Hematopoietic multipotent progenitor cell treated with erythropoietin and hydrocortisone succinate and interleukin-3 and kit ligand, for 15 days (in vitro differentiated cells): ENCODE results near the gene PRLH.

ENCODE experiments used
- DNase-seq: peaks from one replicate; pipeline ENCODE4 v3.0.0-alpha.2; 2015; ENCODE audit warnings: low spot score

Gene PRLH

DNA sequence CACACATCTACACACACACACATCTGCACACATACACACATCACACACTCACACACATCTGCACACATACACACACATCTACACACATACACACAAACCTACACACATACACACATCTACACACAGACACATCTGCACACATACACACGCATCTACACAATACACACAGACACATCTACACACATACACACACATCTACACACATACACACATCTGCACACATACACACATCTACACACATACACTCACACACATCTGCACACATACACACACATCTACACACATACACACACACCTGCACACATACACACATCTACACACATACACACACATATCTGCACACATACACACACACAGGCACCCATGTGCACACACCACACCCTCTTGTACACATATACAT is 400 bp upstream of the PRLH start:
- no peak for DNase-seq

- no peak for DNase-seq
These were observed 1.1 kb downstream of the PRLH start for GRCh38 chr2:237567276-237568029.

GRCh38 chr2:237568121-237568660 is 1.8 kb downstream of the PRLH start:
- no peak for DNase-seq

GRCh38 chr2:237569041-237569440 is 2.7 kb downstream of the PRLH start:
- no peak for DNase-seq

GRCh38 chr2:237569896-237570295 is 3.5 kb downstream of the PRLH start:
- no peak for DNase-seq

DNA sequence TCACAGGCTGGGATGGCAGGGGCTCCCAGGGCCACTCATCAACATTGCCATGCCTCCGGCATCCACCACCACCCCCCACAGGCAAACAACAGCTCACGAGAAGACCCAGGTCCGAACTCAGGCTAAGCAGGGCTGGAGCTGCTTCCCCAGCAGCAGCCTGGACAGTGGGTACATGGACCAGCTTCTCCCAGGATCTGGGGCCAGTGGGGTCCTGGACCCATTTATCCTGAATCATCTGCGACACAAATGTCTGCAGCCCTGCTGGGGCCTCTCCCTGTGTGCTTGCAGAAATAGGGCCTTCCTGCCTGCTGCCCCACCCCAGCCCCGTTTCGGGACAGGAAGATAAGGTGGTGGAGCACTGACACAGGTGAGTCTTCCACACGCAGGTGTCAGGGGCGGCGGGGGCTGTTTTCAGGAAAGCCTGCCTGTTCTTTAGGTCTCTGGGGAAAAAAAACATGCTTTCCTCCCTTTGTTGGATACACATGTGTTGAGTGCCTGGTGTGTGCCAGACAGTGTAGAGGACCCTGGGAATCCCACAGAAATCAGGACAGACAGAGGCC is 4.5 kb downstream of the PRLH start:
- DNase-seq = no peak

DNA sequence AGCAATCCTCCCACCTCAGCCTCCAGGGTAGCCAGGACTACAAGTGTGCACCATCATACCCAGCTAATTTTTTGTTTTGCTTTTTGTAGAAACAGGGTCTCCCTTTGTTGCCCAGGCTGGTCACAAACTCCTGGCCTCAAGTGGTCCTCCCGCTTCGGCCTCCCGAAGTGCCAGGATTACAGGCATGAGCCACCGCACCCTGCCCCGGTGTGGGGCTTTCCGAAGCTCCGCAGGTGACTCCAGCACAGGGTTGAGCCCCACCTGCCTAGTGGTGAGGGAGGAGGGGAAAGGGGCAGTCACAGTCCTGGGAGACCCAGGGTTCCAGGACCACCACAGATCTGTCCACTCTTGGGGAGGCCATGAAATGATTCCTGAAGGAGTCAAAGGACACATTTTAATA is 5.2 kb downstream of the PRLH start:
- DNase-seq = no peak

DNA sequence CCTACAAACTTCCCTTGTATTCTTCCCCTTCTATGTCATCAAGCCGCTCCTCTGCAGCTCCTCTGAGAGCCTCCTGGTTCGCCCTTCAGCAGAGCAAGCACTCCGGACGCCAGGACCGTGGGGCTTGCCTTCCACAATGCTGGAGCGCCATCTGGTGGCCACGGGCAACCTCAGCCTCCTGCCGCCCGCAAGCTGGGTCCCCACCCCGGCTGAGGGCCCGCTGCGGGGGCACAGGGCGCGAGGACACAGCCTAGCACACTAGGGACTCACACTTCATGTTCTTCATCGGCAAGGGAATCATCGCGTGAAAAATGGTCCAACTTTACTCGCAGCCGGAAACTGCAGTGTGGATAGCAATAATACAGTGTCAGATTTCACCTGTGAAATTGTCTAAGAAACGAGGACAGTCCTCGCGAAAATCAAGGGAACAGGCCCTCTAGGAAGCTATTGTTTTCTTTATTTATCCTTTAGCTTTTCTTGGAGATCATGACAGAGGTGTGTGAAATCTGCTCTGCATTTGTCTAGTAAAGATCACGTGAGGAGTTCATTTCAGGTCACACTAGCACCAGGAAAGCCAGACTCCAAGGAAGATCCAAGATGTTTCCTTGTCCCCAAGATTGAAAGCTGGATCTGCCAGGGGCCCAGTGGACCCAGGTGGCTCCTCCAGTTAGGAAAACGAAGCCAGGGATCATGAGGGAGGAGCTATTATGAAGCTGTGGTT is 5.8 kb downstream of the PRLH start:
- peak; percentile 73 for DNase-seq

DNA sequence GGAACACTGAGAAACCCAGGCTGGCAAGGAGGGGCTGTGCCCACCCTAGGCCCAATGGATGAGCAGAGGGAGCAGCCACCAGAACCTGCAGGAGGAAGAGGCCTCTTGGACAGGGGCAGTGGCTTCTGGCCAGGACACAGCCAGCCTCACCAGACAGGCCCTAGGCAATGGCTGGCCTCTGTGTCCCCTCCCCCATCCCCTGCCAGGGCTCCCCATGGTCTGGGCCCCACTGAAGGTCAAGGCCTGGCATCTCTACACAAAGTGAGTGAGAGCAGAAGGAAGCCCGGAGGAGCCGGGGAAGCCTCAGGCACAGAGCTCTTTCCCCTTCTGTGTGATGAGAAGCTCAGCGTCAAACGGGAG is 6.3 kb downstream of the PRLH start:
- no peak for DNase-seq

GRCh38 chr2:237573721-237574415 is 7.5 kb downstream of the PRLH start:
- no peak for DNase-seq

GRCh38 chr2:237574467-237574866 is 8.1 kb downstream of the PRLH start:
- DNase-seq = no peak

- DNase-seq = no peak
These were observed 8.8 kb downstream of the PRLH start for GRCh38 chr2:237574894-237575868.

GRCh38 chr2:237575869-237576862 is 9.8 kb downstream of the PRLH start:
- no peak for DNase-seq

DNA sequence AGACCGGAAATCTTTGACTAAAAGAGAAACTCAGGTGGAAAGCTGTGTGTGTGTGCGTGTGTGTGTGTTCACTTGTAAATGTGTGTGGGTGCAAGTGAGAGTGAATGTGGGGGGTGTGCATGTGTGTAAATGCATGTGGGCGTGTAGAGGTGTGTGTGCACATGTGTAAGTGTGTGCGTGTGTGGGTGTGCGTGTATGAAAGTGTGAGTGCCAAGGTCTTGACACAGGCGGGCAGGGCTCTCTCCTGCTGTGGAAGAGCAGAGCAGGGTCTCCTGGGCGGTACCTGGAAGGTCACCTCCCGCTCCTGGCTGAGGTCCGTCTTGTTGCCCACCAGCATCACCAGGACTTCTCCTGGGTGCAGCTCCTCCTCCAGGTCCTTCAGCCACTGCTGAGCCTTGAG is 10.6 kb downstream of the PRLH start:
- no peak for DNase-seq

GRCh38 chr2:237577458-237577857 is 11.1 kb downstream of the PRLH start:
- no peak for DNase-seq

DNA sequence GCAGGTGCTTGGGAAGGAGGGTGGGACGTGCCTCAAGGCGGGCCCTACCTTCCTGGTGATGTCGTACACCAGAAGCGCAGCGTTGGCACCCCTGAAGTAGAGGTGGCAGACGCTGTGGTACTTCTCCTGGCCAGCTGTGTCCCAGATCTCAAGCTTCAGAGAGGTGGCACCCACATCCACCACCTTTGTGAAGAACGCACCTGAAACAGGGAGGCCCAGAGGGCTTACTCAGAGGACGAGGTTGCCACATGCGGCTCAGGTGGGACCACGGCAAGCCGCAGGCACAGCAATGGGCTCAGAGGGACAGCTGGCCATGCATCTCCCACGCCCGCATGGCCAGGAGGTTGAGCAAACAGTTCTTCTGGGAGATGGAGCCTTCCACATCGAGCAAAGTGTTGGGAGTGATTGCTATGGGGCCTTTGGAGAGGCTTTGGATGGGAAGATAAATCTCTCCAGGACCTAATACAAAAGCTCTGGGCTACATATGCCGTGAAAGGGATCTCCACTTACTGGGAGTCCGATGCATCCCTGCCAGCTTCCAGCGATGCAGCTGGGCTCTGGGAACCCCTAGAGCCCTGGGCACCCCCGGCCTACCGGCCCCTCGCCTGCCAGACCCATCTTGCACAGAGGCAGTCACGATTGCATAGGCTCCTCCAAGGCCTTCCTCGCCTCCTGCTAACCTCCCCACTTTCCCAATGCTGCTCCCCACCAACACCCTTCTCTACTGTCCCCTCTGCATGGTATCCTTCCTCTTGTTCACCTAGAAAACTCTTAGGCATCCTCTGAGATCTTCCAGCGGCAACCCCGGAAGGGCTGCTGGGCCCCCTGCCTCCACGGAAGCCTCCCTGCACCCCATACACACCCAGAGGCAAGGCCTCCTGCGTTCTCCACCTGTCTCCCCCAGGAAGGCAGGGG is 11.8 kb downstream of the PRLH start:
- no peak for DNase-seq

- no peak for DNase-seq
These were observed 15.0 kb downstream of the PRLH start for GRCh38 chr2:237581326-237581725.

- no peak for DNase-seq
These were observed 15.7 kb downstream of the PRLH start for GRCh38 chr2:237581751-237582746.
